Left hindlimb (tissue), 1 donor: ENCODE measurements around the gene OR10A4.
"Not testable (repeated sequence)": the region's sequence is repeated elsewhere in the genome, so short reads cannot be mapped to it uniquely, and the experiment has no call there.

Experiments
- DNase-seq: peaks from one replicate; pipeline ENCODE4 v3.0.0-alpha.2; 2018

OR10A4 gene

GRCh38 chr11:6900327-6900999 is 24.0 kb downstream of the OR10A4 start:
- DNase-seq = no peak

GRCh38 chr11:6904804-6905203 is 28.4 kb downstream of the OR10A4 start:
- not testable (repeated sequence) for DNase-seq

GRCh38 chr11:6911378-6911777 is 35.0 kb downstream of the OR10A4 start:
- DNase-seq = no peak

GRCh38 chr11:6911948-6912347 is 35.5 kb downstream of the OR10A4 start:
- DNase-seq = no peak

- DNase-seq = no peak
Observed at GRCh38 chr11:6919698-6920097, 43.3 kb downstream of the OR10A4 start.

- no peak for DNase-seq
Observed at GRCh38 chr11:6920702-6921101, 44.3 kb downstream of the OR10A4 start, which contains the start of gene OR2D3. Gene OR2D3 (plus strand): TSS chr11:6921002. CDS start chr11:6921002, 0 bp downstream.

- DNase-seq = no peak
Observed at GRCh38 chr11:6925007-6925577, 48.7 kb downstream of the OR10A4 start.

- no peak for DNase-seq
Observed at GRCh38 chr11:6925636-6926207, 49.3 kb downstream of the OR10A4 start.

- DNase-seq = peak; percentile 88
Observed at GRCh38 chr11:6926208-6927029, 50.0 kb downstream of the OR10A4 start, which contains the start of gene ZNF215. Gene ZNF215 (plus strand): TSS chr11:6926426. CDS start chr11:6932273, 5,847 bp downstream.

GRCh38 chr11:6927030-6927617 is 50.7 kb downstream of the OR10A4 start:
- DNase-seq = no peak
